Measurements from ENCODE around the gene IRAK2.

Gene IRAK2

DNA sequence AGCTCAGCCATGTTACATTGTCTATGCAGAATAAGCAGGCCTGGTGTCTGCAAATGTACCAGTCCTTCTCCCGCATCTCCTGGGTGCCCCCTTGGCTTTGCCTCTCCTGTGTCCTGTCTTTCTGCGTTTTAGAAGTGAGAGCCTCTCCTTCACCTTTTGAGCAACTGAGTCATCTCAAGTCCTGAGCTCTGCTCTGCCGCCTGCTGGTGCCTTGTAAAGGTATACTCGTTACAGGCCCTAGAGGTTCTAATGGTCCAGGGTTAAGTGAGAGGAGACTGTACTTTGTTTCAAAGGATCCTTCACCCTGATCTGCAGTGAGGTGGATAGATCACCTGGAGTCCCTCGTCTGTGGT, 115.4 kb downstream of the IRAK2 start:
- ChIA-PET POLR2A (no interaction called here), CTCF (interaction anchor here (2.4 kb wide), 2 partner anchors 10 to 16 kb away, joined by 5 to 7 read pairs; no protein-coding TSS in a partner anchor)
- DNase-seq (ENCODE audit: extremely low spot score), result no peak
- no peak for TF ChIP-seq CTCF (IDR thresholded peaks at IDR 0.05; ENCODE audit: control extremely low read depth, extremely low read depth, low read depth, missing control alignments)

DNA sequence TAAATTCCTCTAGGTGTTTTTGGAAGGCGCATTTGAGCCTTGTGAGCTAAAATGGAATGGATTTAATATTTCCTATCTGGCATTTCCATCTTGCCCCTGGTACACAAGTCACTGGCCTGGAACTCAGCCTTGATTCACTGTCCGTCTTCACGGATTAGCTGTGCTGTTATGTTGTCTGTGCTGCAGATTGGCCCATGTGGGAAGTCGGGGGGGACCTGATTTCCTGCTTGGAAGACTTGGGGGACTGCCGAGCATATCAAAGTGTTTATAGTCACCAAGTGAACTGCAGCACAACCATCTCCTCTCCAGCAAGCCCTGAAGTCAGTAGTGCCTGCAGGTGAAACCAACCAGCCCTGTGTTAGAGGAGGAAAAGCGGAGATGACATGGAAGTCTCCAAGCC, 115.9 kb downstream of the IRAK2 start:
- TF ChIP-seq CTCF (IDR thresholded peaks at IDR 0.05; ENCODE audit: control extremely low read depth, extremely low read depth, low read depth, missing control alignments), result no peak
- no peak for DNase-seq (ENCODE audit: extremely low spot score)
- ChIA-PET POLR2A (no interaction called here), CTCF (interaction anchor here (2.4 kb wide), 2 partner anchors 11 to 17 kb away, joined by 5 to 7 read pairs; no protein-coding TSS in a partner anchor)

DNA sequence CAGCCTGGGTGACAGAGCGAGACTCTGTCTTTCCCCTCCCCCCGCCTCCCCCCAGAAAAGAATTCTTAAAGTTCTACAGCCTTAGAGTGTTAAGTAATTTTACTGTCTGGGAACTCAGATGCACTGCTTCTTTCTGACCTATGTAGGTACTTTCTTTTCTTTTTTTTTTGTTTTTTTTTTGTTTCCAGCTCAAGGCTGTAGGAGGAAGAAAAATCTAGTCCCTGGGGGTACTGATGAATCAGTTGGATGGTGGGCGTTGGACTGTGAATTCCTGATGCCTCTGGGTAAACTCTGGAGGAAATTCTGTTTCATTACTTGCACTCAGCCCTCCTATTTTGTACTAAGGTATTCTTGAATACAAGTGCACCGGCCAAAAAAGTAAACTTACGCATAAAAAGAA, 117.2 kb downstream of the IRAK2 start:
- ChIA-PET POLR2A (no interaction called here), CTCF (interaction anchor here (1.7 to 2.4 kb wide), 2 partner anchors 11 to 18 kb away, joined by 4 to 7 read pairs; no protein-coding TSS in a partner anchor)
- no peak for TF ChIP-seq CTCF (IDR thresholded peaks at IDR 0.05; ENCODE audit: control extremely low read depth, extremely low read depth, low read depth, missing control alignments)
- DNase-seq (ENCODE audit: extremely low spot score), result no peak

DNA sequence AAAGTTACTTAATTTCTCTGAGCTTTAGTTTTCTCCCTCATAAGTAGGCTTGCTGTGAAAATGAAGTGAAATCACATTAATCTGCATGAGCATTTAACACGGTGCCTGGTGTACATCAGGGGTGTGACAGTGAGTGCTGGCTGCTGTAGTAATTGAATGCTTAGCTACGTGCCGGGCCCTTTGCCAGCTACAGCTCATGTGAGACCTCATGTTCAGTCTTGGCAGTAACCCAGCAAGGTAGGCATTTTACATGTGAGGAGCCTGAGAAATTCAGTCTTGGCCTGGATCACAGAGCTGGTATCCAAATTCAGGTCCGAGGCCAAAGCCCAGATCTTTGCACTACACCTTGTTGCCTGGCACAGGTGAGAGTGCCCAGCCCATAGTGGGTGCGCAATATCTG, 118.9 kb downstream of the IRAK2 start:
- no peak for DNase-seq (ENCODE audit: extremely low spot score)
- TF ChIP-seq CTCF (IDR thresholded peaks at IDR 0.05; ENCODE audit: control extremely low read depth, extremely low read depth, low read depth, missing control alignments), result no peak
- POLR2A ChIA-PET, result no interaction called here

GRCh38 chr3:10284496-10284895, 119.8 kb downstream of the IRAK2 start:
- ChIA-PET CTCF (interaction anchor here (3.0 kb wide), 1 partner anchor 351 kb away, joined by 12 read pairs; the partner anchor contains the start of gene CRELD1), POLR2A (no interaction called here)
- no peak for DNase-seq (ENCODE audit: extremely low spot score)
- no peak for TF ChIP-seq CTCF (IDR thresholded peaks at IDR 0.05; ENCODE audit: control extremely low read depth, extremely low read depth, low read depth, missing control alignments)

More for the DNA sequence above, 118.9 kb downstream of the IRAK2 start:
- CTCF ChIA-PET, result interaction anchor here (0.7 to 3.0 kb wide), 4 partner anchors 10 to 350 kb away, joined by 3 to 12 read pairs (median 5); partner anchors contain the start of genes CRELD1 and GHRL

DNA sequence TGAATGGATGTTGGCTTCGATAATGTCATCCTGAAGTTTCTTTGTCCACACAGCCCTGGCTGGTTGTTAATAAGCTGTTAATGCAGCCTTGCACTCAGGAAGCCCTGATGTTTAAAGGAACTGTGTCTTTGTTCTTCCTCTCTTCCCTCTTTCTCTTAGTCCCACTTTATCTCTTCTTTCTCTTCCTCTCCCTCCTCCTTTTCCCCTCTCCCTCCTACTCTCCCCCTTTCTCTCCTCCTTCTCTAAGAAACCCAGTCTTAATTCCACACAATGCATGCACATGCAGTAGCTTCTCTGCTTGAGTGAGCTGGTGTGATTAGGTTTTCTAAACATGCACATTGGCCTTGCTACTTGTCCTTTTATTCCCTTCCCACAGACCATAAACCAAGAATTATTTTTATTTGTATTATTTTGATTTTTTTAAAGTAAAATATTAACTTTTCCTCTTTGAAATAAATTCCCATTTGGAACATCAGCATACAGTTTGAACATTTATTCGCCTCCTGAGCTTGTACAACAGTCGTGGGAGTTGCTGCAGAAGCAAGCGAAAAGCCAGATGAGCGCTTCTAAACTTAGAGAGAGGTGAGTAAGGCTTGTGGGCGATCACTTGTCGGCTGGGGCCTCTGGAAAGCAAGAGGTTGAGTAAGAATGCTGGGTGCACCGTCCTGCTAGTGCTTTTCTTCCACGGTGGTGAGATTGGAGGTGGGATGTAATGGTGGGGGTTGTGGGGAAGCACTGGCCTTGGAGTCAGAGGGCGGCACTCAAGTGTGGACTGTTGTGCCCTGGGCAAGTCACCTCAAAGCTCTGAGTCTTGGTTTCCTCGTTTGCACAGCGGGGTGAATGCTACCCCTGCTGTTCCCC, 120.8 kb downstream of the IRAK2 start:
- ChIA-PET POLR2A (no interaction called here), CTCF (interaction anchor here (0.9 to 3.0 kb wide), 7 partner anchors 9 to 352 kb away, joined by 3 to 16 read pairs (median 3); partner anchors contain the start of gene CRELD1)
- TF ChIP-seq CTCF (IDR thresholded peaks at IDR 0.05; ENCODE audit: control extremely low read depth, extremely low read depth, low read depth, missing control alignments), result no peak
- no peak for DNase-seq (ENCODE audit: extremely low spot score)
